SHP77 treated with DMSO at 0.1 percent for 48 hours (cell line): ENCODE results near the gene ADAMTS6.

Source experiments
- DNase-seq: peaks from one replicate; lab custom pipeline; 2025; lab: John Stamatoyannopoulos, UW

The ADAMTS6 gene

DNA sequence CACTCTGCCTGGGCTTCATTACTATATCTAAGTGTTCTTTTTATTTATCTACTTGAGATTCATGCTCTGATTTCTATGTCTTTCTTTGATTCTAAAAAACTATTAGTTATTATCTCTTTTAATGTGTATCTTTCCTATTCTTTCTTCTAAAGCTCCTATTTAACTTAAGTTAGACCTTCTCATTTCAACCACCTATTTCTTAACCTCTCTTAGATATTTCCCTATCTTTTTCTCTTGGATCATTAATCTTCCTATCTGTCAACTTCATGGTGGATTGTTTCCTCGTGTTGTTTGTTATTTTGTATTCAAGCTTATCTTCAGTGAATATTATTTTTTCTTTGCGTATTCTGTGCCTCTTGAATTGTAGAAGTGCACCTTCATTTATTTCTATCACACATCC is 202.1 kb downstream of the ADAMTS6 start:
- DNase-seq = no peak

DNA sequence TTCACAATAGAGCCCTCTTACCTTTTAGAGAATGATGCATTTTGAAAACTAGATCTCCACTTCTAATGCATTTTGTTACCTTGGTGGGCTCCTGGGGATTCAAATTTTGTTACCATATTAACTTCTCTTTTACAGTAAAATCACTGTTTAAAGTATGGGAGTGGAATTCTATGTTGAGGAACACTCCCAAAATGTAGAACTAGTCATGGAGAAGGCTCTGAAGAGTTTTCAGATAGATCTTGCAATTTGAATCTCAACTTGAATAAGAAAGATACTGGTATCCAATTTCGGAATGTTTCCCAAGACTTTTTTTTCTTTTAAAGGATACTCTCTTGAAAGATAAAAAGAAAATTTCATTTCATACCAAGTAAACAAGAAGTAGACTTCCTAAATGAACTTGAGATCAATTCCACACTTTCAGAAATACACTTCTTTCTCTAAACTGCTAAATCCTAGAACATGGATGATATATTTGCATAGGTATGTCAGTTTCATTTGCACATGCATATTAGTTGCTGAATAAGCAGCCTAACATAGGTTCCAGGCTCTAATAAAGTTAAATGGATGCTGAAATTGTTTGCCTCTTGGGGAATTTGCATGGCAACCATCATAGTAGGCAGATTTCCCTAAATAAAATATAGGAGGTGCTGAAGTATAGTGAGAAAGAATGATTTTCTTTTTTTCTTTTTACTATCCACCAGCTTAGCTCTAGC is 205.4 kb downstream of the ADAMTS6 start:
- no peak for DNase-seq

DNA sequence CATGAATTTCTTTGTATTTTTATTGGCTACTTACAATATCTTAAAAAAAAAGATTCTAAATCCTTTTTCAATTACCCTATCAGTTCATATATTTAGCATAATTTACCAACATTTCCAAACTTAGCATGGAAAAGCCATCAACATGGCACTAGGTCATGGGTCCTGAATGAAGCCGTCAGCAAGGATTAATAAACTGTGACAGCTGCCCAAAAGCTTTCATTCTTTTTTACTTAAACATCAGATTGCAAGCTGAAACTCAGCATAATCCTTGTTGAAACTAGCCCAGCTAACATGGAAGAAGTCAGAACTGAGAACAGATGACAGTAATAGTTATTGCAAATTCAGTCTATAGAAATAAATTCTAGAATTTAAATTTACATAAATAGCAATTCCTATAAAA is 209.8 kb downstream of the ADAMTS6 start:
- no peak for DNase-seq

DNA sequence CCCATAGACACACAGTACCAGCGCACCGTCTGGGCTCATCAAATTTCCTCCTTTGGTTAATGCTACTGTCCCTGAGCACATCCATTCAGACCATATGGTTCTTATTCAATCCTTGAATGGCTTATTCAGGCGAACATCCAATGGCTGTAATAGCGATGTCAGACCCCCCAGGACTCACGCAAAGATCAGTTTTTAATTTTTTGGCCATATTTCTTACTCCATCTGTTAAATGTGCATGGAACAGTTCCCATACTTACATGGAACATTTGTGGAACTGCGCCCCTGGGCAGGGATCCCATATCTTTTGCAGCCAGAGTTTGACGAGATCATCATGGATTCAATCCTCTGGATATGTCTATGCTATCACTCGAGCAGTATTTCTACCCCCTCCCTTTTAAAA is 213.2 kb downstream of the ADAMTS6 start:
- no peak for DNase-seq

DNA sequence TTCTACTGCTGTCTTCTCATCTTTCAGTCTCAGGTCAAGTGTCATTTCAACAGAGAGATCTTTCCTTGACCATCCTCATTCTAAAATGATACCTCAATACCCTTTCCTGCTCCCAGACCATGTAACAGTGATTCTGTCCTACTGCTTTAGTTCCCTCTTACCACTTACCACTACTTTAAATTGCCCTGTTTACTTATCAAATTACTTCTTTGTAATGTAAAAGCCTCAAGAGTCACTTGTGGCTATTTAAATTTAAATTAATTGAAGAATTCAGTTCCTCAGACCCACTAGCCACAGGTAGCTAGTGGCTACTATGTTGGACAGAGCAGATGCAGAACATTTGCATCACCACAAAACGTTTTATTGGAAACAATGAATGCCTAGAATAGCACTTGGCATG is 217.3 kb downstream of the ADAMTS6 start:
- no peak for DNase-seq

DNA sequence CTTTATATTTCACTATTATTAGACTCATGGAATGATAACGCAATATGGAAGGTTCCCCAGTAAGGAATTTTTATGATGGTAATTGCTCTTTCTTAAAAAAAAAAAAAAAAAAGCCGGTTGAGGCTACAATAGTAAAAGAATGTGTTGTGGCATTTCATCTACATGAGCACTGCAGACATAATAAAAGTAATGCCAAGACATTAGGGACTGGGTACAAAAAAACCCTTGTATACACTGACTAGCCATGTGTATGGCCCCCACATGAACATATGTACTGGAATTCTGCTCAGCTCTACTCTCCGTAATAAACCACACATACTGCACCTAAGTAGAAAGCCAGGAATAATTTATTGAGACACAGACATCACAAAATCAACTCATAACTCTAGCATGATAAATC is 218.4 kb downstream of the ADAMTS6 start:
- no peak for DNase-seq

DNA sequence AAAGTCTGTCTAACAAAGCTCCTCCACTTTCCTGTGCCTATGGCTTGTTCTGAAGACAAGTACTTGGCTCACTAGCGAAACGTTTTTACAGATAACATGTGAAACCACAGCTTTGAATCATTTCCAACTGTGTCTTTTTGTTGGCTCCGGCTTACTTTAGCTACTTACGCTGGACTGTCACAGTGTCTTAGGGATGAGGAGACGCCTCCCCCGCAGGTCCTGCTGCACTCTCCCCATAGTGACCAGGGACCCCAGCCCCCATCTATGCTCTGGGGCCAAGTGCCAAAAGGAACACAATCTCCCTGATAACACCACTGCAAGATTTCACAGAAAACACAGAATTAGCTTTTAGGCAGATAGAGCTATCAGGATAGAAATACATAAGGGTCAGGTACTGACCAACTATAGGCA is 219.1 kb downstream of the ADAMTS6 start:
- DNase-seq = no peak

DNA sequence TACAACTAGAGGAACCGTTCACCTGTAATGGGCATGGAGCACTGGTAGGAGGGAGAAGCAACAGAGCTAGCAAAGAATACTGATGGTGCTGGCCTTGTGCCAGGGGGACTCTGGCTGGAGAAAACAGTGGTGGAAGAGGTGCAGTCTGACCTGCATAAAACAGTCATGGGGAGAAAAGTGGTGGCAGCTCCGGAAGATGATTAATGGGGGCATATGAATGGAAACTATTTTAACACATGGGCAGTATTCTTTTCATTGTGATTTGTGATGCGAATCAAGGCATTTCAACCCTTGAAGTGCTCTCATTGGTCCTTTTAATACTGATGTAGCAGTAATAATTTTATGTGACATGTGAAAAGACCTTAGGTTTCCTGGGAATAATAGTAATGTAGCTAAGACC is 219.6 kb downstream of the ADAMTS6 start:
- peak; percentile 23 for DNase-seq

DNA sequence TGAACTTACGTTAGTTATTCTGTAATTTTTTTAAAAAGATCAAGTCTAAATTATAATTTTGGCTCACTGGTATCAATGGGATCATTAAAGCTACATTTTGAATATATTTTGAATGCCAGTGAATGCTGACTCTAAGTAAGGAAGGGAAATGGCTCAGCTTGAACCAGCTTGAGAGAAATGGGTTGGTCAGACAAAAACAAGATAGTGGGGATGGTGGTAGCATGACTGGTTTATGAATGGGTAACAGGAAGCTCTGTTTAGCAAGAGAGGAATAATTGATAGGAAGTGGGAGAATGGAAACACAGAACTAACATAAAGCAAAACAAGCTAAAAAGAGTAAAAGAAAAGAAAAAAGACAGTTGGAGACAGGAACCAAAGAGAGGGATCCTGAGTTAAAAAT is 220.2 kb downstream of the ADAMTS6 start:
- DNase-seq = no peak

DNA sequence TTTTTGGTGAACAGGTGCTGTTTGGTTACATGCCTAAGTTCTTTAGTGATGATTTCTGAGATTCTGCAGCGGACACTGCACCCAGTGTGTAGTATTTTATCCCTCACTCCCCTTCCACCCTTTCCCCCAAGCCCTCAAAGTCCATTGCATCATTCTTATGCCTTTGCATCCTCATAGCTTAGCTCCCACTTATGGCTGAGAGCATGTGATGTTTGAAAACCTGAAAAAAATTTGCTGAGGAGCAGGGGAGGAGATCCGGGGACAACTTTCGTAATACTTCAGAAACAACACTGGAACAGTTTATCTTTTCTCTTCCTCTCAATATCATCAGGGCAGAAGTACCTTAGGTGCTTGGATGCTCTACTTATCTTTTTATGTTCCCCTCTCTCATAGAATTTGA is 226.4 kb downstream of the ADAMTS6 start:
- no peak for DNase-seq

DNA sequence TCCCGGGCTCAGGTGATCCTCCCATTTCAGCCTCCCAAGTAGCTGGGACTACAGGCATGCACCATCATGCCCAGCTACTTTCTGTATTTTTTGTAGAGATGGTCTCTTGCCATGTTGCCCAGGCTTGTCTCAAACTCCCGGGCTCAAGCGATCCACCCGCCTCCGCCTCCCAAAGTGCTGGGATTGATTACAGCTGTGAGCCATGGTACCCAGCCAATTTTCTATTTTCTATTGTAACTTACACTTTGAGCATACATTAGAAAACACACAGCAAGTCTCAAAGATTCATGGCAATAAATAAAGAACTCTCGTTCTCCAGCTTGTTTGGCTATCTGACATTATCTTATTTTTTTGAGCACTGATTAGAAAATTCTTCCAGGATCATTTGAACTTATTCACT is 228.7 kb downstream of the ADAMTS6 start:
- no peak for DNase-seq

DNA sequence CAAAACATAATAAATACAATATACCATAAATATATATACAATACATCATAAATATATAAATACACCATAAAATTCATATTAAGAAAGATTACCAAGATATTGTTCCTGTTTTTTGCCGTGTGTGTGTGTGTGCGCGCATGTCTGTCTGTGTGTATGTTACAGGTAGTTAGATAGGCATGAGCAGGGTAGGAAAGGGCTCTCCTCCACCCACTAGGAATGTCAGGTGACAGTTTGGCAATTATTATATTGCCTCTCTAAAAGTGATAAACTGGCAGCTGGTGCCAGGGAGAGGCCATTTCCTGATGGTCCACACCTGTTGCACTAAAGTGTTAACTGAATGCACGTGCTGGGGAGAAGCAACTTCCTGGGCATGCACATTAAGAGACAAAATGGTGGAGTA is 232.8 kb downstream of the ADAMTS6 start:
- no peak for DNase-seq

DNA sequence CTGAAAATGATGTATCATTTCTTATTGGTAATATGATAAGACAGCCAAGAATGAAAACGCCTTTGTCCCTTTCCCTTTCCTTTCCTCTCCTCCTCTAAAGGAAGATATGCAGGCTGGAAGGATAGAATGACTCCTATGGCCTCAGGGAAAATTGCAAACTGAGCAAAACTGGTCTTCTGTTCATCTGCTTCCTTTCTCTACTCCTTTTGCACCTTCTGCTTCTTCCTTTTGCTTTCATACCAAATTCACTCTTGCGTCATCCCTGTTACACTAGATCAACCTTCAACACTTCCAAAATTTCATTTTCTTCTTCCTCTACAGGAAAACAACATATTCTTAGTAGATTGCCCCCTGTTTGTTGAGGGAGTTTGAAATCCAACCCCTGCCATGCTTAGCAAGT is 234.1 kb downstream of the ADAMTS6 start:
- no peak for DNase-seq

DNA sequence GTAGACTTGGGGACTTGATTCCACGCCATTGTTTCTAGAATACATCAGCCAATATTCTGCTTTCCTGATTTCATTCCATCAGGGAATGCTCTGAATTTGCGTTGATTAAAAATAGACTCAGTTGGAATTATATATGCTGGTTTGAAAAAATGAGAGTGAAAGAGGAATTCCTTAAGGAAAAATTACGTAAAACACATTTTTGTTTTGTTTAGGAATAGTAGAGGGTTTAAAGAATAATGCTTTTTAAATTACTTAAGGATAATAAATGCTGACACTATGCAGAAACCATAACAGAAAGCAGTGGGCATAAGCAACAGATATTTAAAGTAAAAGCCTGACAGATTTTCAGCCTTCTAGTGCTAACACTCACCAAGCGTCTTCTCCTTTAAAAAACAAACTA is 235.0 kb downstream of the ADAMTS6 start:
- DNase-seq = no peak

DNA sequence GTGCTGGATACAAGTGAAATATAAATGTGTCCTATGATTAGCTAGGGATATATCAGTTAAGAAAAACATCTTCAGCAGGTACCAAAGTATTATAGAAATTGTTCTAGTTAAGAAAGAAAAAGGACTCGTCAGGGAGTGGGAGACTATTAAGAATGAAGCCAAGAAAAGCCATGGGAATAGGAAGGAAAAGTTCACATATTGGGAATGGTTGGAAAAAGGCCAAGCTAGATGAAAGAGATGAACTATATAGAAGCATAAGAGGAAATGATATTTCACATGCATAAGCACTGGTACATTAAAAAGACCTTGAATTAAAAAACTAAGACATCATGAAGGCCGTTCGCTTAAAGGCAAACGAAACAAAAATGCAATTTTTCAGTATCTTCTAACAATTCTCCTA is 237.7 kb downstream of the ADAMTS6 start:
- no peak for DNase-seq

DNA sequence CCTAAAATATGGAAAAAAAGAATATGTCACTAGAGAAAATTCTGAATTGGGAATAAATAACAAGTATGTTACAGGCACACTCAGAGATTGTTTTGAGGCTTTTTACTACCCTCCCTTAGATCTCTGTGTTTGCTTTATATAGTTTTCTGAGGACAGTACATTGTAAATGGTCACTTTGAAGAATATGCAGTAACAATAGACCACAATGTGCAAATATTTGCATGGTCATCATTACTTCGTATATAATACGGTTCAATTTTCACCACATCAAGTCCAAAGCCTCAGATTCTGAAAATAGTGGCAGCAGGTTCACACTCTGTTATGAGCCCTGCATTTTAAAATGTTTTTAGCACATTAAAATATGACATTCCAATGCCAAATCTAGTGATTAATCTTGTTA is 238.6 kb downstream of the ADAMTS6 start:
- DNase-seq = no peak

DNA sequence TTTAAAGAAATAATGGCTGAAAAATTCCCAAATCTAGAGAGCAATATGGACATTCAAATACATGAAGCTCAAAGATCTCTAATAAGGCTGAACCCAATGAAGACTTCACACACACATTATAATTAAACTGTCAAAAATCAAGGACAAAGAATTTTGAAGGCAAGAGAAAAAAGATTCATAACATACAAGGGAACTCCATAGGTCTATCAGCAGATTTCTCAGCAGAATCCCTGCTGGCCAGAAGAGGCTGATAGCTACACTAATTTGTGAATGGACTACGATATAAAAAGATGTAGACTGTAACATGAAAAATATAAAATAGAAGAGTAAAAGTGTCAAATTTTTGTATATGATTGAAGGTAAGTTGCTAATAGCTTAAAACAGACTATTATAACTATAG is 251.9 kb downstream of the ADAMTS6 start:
- DNase-seq = no peak

DNA sequence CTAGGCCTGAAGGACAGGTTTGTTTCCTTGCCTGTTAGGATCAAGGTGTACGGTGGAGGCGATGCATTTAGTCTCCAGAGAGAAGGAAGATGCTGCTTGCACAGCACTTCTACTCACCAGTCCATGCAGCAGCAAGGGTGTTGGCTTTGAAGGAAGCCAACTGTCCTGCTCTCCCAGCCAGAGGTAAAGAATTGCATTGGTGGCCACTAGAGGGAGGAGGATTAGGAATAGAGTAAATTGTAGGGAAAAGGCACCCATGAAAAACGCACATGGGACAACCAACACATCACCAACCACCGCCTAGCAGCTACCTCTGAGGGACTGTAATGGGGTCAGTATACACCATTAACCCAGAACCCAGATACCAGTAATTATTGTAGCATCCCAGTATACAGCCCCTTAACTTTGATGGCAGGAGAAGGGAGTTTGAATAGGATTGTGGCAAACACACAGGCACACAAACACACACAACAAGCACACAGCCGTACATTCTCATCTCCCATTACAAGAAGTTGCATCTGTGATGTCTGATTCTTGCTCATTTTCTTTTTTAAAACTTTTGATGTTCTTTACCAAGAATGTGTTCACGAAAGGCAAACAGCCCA is 267.7 kb downstream of the ADAMTS6 start:
- DNase-seq = peak; percentile 28

DNA sequence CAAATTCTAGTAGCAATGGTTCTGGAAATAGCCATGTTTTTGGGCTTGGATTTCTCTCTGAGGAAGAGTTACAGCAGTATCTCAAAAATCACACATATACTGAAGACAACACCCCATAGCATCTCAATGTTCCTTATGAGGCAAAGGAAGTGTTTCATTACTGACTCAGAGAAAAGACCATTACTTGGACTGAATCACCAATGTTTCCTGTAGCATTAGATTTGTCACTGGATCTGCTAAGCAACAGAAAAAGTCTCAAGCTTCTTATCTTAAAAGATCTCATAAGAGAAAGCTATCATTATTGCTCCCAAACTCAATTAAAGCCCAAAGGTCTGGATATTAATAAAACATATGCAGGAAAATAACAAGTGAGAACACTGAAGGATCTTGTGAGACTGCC is 272.4 kb downstream of the ADAMTS6 start:
- no peak for DNase-seq

DNA sequence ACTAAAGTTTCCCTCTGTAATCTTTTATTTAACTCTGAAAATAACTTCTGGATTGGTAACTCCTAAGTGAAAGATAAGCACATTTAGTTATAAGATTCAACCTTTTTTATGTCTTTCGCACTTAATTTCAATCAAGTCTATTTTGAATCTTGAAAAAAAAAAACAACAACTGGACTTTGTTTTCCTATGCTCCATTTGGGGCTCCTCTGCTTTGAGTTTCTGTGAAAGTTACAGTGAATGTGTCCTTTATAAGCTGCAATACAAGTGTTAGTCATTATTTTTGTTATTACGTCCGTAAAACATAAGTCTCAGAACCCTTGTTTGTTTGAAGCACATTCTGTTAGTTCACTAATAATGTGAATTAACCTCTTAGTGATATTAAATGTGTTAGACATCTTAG is 276.8 kb downstream of the ADAMTS6 start:
- no peak for DNase-seq

DNA sequence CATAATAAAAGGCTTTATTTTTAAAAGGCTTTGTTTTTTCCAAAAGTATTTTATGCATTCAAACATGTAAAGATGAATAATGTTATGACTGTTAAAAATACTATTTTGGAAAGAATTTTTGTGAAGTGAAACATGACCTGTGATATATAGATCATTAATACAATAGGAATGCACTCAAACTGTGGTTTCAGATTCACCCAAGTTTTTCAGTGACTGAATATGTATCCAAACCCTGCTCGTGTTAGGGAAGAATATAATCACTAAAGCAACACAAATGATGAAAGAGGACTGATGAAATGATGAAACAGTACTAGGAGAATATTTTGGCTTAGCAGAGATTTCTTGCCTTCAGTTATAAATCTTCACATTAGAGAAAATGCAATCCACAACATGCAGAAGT is 278.0 kb downstream of the ADAMTS6 start:
- no peak for DNase-seq

DNA sequence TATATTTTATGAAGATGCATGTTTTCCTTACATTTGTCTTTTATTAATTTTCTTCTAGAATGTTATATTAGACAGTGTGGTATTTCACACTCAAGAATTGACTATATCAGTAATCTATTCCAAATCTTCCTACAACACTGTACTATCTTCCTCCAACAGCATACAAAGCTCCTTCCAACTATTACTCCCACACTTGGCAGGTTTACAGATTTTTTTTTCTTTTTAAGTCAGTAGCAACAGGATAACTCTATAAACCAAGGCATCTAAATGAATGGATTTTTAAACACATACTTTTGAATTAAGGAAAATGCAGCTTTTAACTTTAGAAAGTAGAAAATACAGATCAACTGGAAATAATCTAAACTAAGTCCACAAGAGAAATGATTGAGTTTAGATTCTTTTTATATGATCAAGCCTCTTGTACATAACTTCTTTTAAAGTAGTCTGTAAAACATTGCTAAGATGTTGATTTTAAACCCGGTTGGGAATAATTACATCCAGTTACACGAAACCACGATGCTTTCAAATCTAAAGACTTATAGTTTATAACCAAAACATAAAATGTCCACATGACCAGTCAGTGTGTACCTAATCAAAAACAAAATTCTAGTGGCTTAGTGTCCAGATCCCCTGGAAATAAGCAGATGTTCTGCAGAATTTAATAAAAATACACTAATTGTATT is 281.6 kb downstream of the ADAMTS6 start:
- no peak for DNase-seq

DNA sequence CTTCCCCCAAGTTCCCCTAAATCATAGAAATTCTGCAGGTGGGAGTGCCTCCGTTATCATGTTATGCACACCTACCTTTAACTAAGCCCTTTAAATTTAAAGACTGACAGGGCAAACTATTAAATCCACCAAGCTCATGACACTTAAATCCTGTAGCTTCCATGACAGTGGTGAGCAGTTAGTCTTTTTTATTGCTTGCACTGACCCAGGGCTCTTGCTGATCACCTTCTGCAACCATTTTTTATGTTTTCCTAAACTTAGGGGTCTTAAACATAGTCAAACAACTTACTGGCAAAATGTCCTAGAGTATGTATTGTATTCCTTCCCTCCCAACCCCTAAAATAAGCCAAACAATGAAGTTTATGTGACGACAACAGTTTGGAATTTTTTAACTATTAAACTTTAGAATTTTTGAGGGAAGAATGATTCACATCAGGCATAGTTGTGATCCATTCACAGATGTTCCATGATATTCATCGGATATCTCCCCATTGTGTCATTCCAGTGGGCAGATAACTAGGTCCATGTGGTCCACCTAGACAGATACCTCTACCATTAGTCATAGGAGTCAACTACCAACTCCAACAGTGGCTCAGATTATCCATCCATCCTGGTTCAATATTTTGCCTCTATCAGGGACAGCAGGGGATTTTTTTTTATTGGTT is 283.1 kb downstream of the ADAMTS6 start:
- no peak for DNase-seq
